IMR-90 (cell line): ENCODE data around the gene MAOB. TPM values are rescaled to one million over a fixed set of nuclear protein-coding genes. Genes with fewer than 3 reads are reported as not detected.

Experiments
- ATAC-seq: fragments of 200-7000 bp; cut with Tn5 transposase; 2 replicates; pipeline ENCODE4 v1.9.1; 2020; ENCODE audit warnings: low read depth, mild to moderate bottlenecking, moderate library complexity
- BruUV-seq: library from RNA; stranded (reverse); fragments of 400-500 nt; replicated peaks from 2 replicates; lab custom pipeline; 2021; lab: Mats Ljungman, UMichigan
- CTCF ChIA-PET: fragments of 300-600 bp; formaldehyde crosslinking; extraction: SDS; loops from one replicate; lab custom pipeline; 2021; ENCODE audit warnings: antibody characterized with exemption; lab: Yijun Ruan, JAX
- POLR2A ChIA-PET: fragments of 300-600 bp; sonication (Branson Sonifier 250); formaldehyde crosslinking; loops from one replicate; lab custom pipeline; 2022; ENCODE audit warnings: antibody characterized with exemption; ENCODE audit not compliant: unreplicated experiment; lab: Charles Lee
- DNase-seq: peaks from one replicate; pipeline ENCODE4 v3.0.0; 2013
- H2AFZ ChIP-seq: replicated peaks from 2 replicates; pipeline ENCODE3; 2013; ENCODE audit warnings: low read length, mild to moderate bottlenecking; ENCODE audit not compliant: poor library complexity
- H2AK5ac ChIP-seq: 2 replicates; pipeline ENCODE4 v1.6.1; 2013; ENCODE audit warnings: low read depth, low read length, inconsistent platforms
- H2AK9ac ChIP-seq: replicated peaks from 2 replicates; pipeline ENCODE3; 2013; ENCODE audit warnings: mild to moderate bottlenecking, low read depth, low read length, moderate library complexity; ENCODE audit not compliant: poor library complexity
- H2BK120ac ChIP-seq: 2 replicates; pipeline ENCODE4 v1.6.1; 2013; ENCODE audit warnings: low read depth, low read length, inconsistent platforms
- H2BK15ac ChIP-seq: 3 replicates; pipeline ENCODE4 v1.6.1; 2013; ENCODE audit warnings: low read depth, low read length, inconsistent platforms
- H2BK20ac ChIP-seq: 2 replicates; pipeline ENCODE4 v1.6.1; 2013; ENCODE audit warnings: low read depth, mild to moderate bottlenecking, inconsistent platforms, low read length, moderate library complexity
- H2BK5ac ChIP-seq: 2 replicates; pipeline ENCODE4 v1.6.1; 2013; ENCODE audit warnings: mild to moderate bottlenecking, low read depth, low read length, inconsistent platforms; ENCODE audit not compliant: poor library complexity, severe bottlenecking
- H3K14ac ChIP-seq: replicated peaks from 2 replicates; pipeline ENCODE4 v1.6.1; 2013; ENCODE audit warnings: low read depth, low read length, inconsistent platforms
- H3K18ac ChIP-seq: 2 replicates; pipeline ENCODE4 v1.6.1; 2013; ENCODE audit warnings: low read depth, low read length, control low read depth
- H3K23ac ChIP-seq: 2 replicates; pipeline ENCODE4 v1.6.1; 2013; ENCODE audit warnings: low read depth, low read length, inconsistent platforms
- H3K27ac ChIP-seq: 2 replicates; pipeline ENCODE4 v1.5.1; 2013; ENCODE audit warnings: mild to moderate bottlenecking, control low read depth, low read length; ENCODE audit not compliant: insufficient read depth
- H3K27me3 ChIP-seq: 2 replicates; pipeline ENCODE4 v1.6.1; 2013; ENCODE audit warnings: low read length; ENCODE audit not compliant: control insufficient read depth, insufficient read depth
- H3K36me3 ChIP-seq: 2 replicates; pipeline ENCODE4 v1.6.1; 2013; ENCODE audit warnings: low read length, mixed read lengths; ENCODE audit not compliant: control insufficient read depth, insufficient read depth
- H3K4ac ChIP-seq: 2 replicates; pipeline ENCODE4 v1.6.1; 2013; ENCODE audit warnings: low read depth, low read length, inconsistent platforms
- H3K4me1 ChIP-seq: 2 replicates; pipeline ENCODE4 v1.6.1; 2013; ENCODE audit warnings: low read length, mixed read lengths; ENCODE audit not compliant: control insufficient read depth, insufficient read depth
- H3K4me2 ChIP-seq: 2 replicates; pipeline ENCODE4 v1.6.1; 2013; ENCODE audit warnings: low read depth, mild to moderate bottlenecking, control low read depth, low read length, moderate library complexity
- H3K4me3 ChIP-seq: 2 replicates; pipeline ENCODE4 v1.5.1; 2013; ENCODE audit warnings: low read depth, mild to moderate bottlenecking, control low read depth, low read length, moderate library complexity; ENCODE audit not compliant: insufficient read depth
- H3K56ac ChIP-seq: 2 replicates; pipeline ENCODE4 v1.6.1; 2013; ENCODE audit warnings: low read length, inconsistent platforms; ENCODE audit not compliant: insufficient read depth; ENCODE audit errors: extremely low read depth
- H3K79me1 ChIP-seq, 2 experiments: 2 replicates each; pipeline ENCODE4 v1.6.1; 2013; ENCODE audit warnings: low read length in 2 of 2, inconsistent platforms in 1 of 2, low read depth in 1 of 2
- H3K9ac ChIP-seq: 2 replicates; pipeline ENCODE4 v1.6.1; 2013; ENCODE audit warnings: low read depth, low read length, control low read depth
- H3K9me1 ChIP-seq: 2 replicates; pipeline ENCODE4 v1.6.1; 2013; ENCODE audit warnings: low read length, inconsistent platforms; ENCODE audit not compliant: insufficient read depth
- H3K9me3 ChIP-seq: 2 replicates; pipeline ENCODE4 v1.6.1; 2013; ENCODE audit warnings: low read length; ENCODE audit not compliant: control insufficient read depth, insufficient read depth
- H4K20me1 ChIP-seq: 2 replicates; pipeline ENCODE4 v1.6.1; 2013; ENCODE audit warnings: low read length, inconsistent platforms; ENCODE audit not compliant: insufficient read depth
- H4K5ac ChIP-seq: 2 replicates; pipeline ENCODE4 v1.6.1; 2013; ENCODE audit warnings: mild to moderate bottlenecking, low read depth, low read length, control low read depth
- H4K8ac ChIP-seq, 2 experiments: 2 replicates each; pipeline ENCODE4 v1.6.1; 2013; ENCODE audit warnings: low read depth in 2 of 2, low read length in 2 of 2, control low read depth in 1 of 2, inconsistent platforms in 1 of 2
- H4K91ac ChIP-seq: 2 replicates; pipeline ENCODE4 v1.6.1; 2013; ENCODE audit warnings: low read depth, low read length, inconsistent platforms; ENCODE audit not compliant: insufficient read depth
- FOS ChIP-seq: fragments of 150-350 bp; IDR thresholded peaks from 2 replicates; pipeline ENCODE4 v1.6.1; 2016; ENCODE audit warnings: low read depth, low read length
- MAFK ChIP-seq: IDR thresholded peaks from 2 replicates; pipeline ENCODE4 v1.6.1; 2012; ENCODE audit warnings: low read depth, low read length, improper control_type of control experiment
- RAD21 ChIP-seq: IDR thresholded peaks from 2 replicates; pipeline ENCODE4 v1.6.1; 2012; ENCODE audit warnings: low read length, improper control_type of control experiment
- RFX5 ChIP-seq: IDR thresholded peaks from 2 replicates; pipeline ENCODE4 v1.8.0; 2012; ENCODE audit warnings: low read depth, mild to moderate bottlenecking, low read length, moderate library complexity
- SMC3 ChIP-seq: fragments of 150-350 bp; IDR thresholded peaks from 2 replicates; pipeline ENCODE4 v1.6.1; 2016; ENCODE audit warnings: low read depth, mild to moderate bottlenecking, antibody characterized with exemption, low read length, moderate library complexity
- WGBS, 2 experiments: methylation state at CpG; one replicate each; pipeline versions ENCODE4 v1.1.5 to v1.1.7; 2013; ENCODE audit warnings: missing lambda C conversion rate in 2 of 2; ENCODE audit not compliant: insufficient read length in 1 of 2; ENCODE audit errors: extremely low coverage in 2 of 2; 5-methylcytosine and 5-hydroxymethylcytosine counted together
- dilution Hi-C: fragments of 300-500 bp; cut with HindIII; formaldehyde crosslinking; loops from one replicate; pipeline ENCODE4 v1.14.3; 2018; ENCODE audit warnings: low sequenced_read_pairs; ENCODE audit not compliant: unreplicated experiment
- in situ Hi-C: fragments of 300-500 bp; cut with MboI; formaldehyde crosslinking; loops from 3 replicates; pipeline ENCODE4 v1.14.3; 2019; ENCODE audit warnings: low sequenced_read_pairs, inconsistent platforms, mixed read lengths
- intact Hi-C: fragments of 100-400 bp; cut with micrococcal nuclease; formaldehyde crosslinking; loops from 2 replicates; pipeline ENCODE4 v1.10.0; 2022
- polyA plus RNA-seq, 3 experiments: library from polyadenylated mRNA; depleted of rRNA; stranded (reverse); fragments of >200 nt; gene quantifications; 2 replicates each; pipeline ENCODE4 v1.2.3, GENCODE V29; 2012; ENCODE audit warnings: low replicate concordance in 1 of 3
- total RNA-seq: library from RNA; depleted of rRNA; stranded (reverse); fragments of >200 nt; gene quantifications from 2 replicates; pipeline ENCODE4 v1.2.3, GENCODE V29; 2012
- TF ChIP-seq, protein P1 (sequence below): fragments of 150-350 bp; IDR thresholded peaks from 2 replicates; pipeline ENCODE4 v1.6.1; 2017; ENCODE audit warnings: mild to moderate bottlenecking, antibody characterized with exemption, low read length, low read depth

Gene MAOB
- total and polyA plus RNA-seq, 2 of the 4 experiments (the other 2 are of a cell fraction): 0.36 to 0.46 TPM

- no TSS peak for BruUV-seq
These were observed 64.8 kb downstream of the MAOB start for GRCh38 chrX:43817444-43817843.

More at GRCh38 chrX:43817444-43817843, 64.8 kb downstream of the MAOB start:
- Histone ChIP-seq H2BK15ac (no peak overlapping the region), H3K56ac (no peak overlapping the region), H2BK5ac (no peak overlapping the region), H3K9me1 (no peaks in the 10 kb centered on the region), H2AK5ac (no peak overlapping the region), H3K9me3 (no peaks in the 10 kb centered on the region), H3K18ac (no peak overlapping the region), H4K20me1 (no peaks in the 10 kb centered on the region), H3K4me1 (no peaks in the 10 kb centered on the region), H2AFZ (no peak overlapping the region), H3K27me3 (peaks cover 2% of the 10 kb centered on the region; the same call in 1 of the 2 replicates), H4K5ac (no peak overlapping the region), H3K79me1 (no peaks in the 10 kb centered on the region), H3K4ac (no peak overlapping the region), H3K4me2 (no peak overlapping the region), H3K9ac (no peak overlapping the region), H3K36me3 (no peaks in the 10 kb centered on the region), H3K27ac (no peak overlapping the region), H4K91ac (no peak overlapping the region), H2BK20ac (no peak overlapping the region), H3K4me3 (no peak overlapping the region), H2AK9ac (no peak overlapping the region), H3K14ac (no peak overlapping the region), H2BK120ac (no peak overlapping the region), H3K23ac (no peak overlapping the region), H4K8ac (no peak overlapping the region)
- ATAC-seq: no peak
- dilution Hi-C loops: no loop called here
- DNase-seq: no peak
- WGBS, 2 experiments: 14% methylated on average over 2 of the region's 3 CpGs; no CpG with 5 or more reads in 1 of the 2 experiments
- CTCF ChIA-PET: no interaction called here
- POLR2A ChIA-PET: no interaction called here
- intact Hi-C loops: no loop called here
- no peak for TF ChIP-seq SMC3
- TF ChIP-seq MAFK: no peak
- TF ChIP-seq FOS: no peak
- TF ChIP-seq RFX5: no peak
- TF ChIP-seq RAD21: no peak
- TF ChIP-seq, protein P1, sequence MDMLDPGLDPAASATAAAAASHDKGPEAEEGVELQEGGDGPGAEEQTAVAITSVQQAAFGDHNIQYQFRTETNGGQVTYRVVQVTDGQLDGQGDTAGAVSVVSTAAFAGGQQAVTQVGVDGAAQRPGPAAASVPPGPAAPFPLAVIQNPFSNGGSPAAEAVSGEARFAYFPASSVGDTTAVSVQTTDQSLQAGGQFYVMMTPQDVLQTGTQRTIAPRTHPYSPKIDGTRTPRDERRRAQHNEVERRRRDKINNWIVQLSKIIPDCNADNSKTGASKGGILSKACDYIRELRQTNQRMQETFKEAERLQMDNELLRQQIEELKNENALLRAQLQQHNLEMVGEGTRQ: no peak
- in situ Hi-C loops: no loop called here
